ENCODE measurements around the gene PCBP3.
"Not testable (repeated sequence)": the region's sequence is repeated elsewhere in the genome, so short reads cannot be mapped to it uniquely, and the experiment has no call there.

PCBP3 gene

GRCh38 chr21:45875881-45876280, 232.4 kb downstream of the PCBP3 start:
- Histone ChIP-seq H3K4me1 (ENCODE audit: control insufficient read depth, insufficient read depth, low read length) (no peaks in the 10 kb centered on the region), H3K9me3 (ENCODE audit: control insufficient read depth, low read length) (no peaks in the 10 kb centered on the region), H3K9ac (ENCODE audit: low read length) (no peak overlapping the region), H3K36me3 (ENCODE audit: control insufficient read depth, insufficient read depth, low read length) (no peaks in the 10 kb centered on the region), H3K27me3 (ENCODE audit: control insufficient read depth, insufficient read depth, low read length) (no peaks in the 10 kb centered on the region), H3K4me3 (ENCODE audit: low read length) (no peak overlapping the region)

DNA sequence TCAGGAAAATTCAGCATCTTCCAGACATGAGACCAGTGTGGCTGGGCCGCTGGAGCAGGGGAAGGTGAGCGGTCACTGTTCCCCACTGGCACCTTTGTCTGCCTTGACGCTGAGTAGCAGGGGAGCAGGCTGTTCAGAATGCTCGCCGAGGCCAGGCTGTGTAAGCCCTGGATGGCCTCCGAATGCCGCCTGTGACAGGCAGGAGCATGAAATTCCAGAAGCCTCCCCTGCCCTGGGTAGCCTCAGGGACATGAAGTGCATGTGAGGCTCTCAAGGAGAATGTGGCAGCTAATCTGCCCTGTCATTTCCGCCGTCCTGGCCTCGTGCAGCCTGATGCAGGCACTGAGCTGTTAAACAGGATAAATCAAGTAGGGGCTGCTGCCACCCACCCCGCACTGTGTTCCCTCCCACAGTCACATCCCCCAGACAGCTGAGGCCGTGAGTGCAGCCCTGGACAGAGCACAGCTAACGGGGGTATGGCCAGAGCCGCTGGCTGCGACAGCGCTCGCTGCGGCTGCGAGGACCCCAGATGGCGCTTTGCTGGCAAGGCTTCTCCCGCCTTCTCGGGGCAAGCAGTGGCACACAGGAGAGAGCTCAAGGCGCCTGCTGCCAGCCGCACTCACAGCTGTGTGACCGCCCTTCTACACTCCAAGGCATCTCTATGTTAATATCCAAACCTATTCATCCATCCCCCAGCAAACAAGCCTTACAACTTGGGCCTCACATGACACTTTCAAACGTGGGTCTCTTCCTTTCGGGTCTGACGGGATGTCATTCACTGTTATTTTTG, 233.1 kb downstream of the PCBP3 start:
- no peaks in the 10 kb centered on the region for H3K27me3 ChIP-seq (ENCODE audit: control insufficient read depth, insufficient read depth, low read length)
- no peaks in the 10 kb centered on the region for H3K4me1 ChIP-seq (ENCODE audit: control insufficient read depth, insufficient read depth, low read length)
- no peak overlapping the region for H3K4me3 ChIP-seq (ENCODE audit: low read length)
- no peaks in the 10 kb centered on the region for H3K9me3 ChIP-seq (ENCODE audit: control insufficient read depth, low read length)
- H3K36me3 ChIP-seq (ENCODE audit: control insufficient read depth, insufficient read depth, low read length), result no peaks in the 10 kb centered on the region
- H3K9ac ChIP-seq (ENCODE audit: low read length), result no peak overlapping the region

- Histone ChIP-seq H3K36me3 (ENCODE audit: control insufficient read depth, insufficient read depth, low read length) (no peaks in the 10 kb centered on the region), H3K9me3 (ENCODE audit: control insufficient read depth, low read length) (no peaks in the 10 kb centered on the region), H3K9ac (ENCODE audit: low read length) (no peak overlapping the region), H3K4me3 (ENCODE audit: low read length) (no peak overlapping the region), H3K27me3 (ENCODE audit: control insufficient read depth, insufficient read depth, low read length) (no peaks in the 10 kb centered on the region), H3K4me1 (ENCODE audit: control insufficient read depth, insufficient read depth, low read length) (no peaks in the 10 kb centered on the region)
Measured at GRCh38 chr21:45877171-45877438, 233.6 kb downstream of the PCBP3 start.

GRCh38 chr21:45877821-45878469, 234.4 kb downstream of the PCBP3 start:
- Histone ChIP-seq H3K27me3 (ENCODE audit: control insufficient read depth, insufficient read depth, low read length) (no peaks in the 10 kb centered on the region), H3K4me1 (ENCODE audit: control insufficient read depth, insufficient read depth, low read length) (no peaks in the 10 kb centered on the region), H3K9ac (ENCODE audit: low read length) (no peak overlapping the region), H3K36me3 (ENCODE audit: control insufficient read depth, insufficient read depth, low read length) (no peaks in the 10 kb centered on the region), H3K9me3 (ENCODE audit: control insufficient read depth, low read length) (no peaks in the 10 kb centered on the region), H3K4me3 (ENCODE audit: low read length) (no peak overlapping the region)

DNA sequence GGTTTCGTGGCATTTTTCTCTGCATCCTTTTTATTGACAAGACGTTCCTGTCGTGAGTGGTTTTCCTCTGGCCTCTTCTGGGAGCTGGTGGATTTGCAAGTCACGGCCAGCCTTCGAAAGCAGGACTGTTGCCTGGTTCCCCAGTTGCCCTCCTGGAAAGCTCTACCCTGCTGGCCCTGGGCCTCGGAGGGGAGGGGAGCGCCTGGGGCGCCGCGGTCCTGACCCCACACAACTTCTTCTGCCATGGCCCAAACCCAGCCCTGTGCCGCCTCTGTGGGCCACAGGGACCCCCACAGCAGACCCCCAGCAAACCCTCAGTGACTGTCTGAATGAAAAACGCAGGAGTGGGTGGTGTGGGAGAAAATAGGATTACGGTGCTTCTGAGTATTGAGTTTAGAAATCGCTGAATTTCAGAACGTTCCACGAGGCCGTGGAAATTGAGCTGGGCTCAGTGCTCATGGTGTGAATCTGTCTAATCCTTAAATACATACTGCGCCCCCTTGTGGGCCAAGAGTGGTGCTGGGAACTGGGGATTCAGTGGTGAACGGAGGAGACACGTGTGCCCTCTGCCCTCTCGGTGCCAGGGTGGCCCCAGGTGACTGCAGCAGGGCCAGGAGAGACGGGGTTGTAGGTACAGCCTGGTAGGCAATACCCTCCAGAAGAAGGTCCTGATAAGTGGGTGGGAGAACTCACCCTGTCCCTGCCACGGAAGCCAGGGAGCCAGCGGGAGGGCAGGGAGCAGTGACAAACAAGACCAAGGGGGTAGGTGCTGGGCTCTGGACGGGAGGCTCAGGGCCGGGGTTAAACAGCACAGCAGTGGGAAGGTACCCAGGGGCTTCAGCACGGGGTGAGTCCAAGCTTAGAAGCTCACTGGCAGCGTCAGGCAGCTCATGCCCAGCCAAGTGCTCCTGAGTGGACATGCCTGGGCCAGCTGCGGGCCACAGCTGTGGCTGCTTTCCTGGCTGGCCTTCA, 236.9 kb downstream of the PCBP3 start:
- no peaks in the 10 kb centered on the region for H3K27me3 ChIP-seq (ENCODE audit: control insufficient read depth, insufficient read depth, low read length)
- no peaks in the 10 kb centered on the region for H3K9me3 ChIP-seq (ENCODE audit: control insufficient read depth, low read length)
- no peaks in the 10 kb centered on the region for H3K36me3 ChIP-seq (ENCODE audit: control insufficient read depth, insufficient read depth, low read length)
- H3K9ac ChIP-seq (ENCODE audit: low read length), result no peak overlapping the region
- H3K4me1 ChIP-seq (ENCODE audit: control insufficient read depth, insufficient read depth, low read length), result no peaks in the 10 kb centered on the region
- no peak overlapping the region for H3K4me3 ChIP-seq (ENCODE audit: low read length)

DNA sequence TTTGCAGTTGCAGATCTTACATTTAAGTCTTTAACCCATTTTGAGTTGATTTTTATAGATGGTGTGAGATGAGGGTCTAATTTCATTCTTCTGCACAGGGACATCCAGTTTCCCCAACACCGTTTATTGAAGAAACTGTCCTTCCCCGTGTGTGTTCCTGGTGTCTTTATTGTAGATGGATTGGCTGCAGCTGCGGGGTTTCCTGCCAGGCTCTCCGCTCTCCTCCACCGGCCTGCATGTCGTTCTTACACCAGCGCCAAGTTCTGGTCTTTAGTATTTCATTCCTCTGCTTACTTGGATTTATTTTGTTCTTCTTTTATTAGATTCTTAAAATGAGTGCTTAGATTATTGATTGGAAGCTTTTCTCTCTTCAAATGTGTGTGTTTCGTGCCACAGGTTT, 239.1 kb downstream of the PCBP3 start:
- Histone ChIP-seq H3K4me1 (ENCODE audit: control insufficient read depth, insufficient read depth, low read length) (no peaks in the 10 kb centered on the region), H3K27me3 (ENCODE audit: control insufficient read depth, insufficient read depth, low read length) (no peaks in the 10 kb centered on the region), H3K9ac (ENCODE audit: low read length) (no peak overlapping the region), H3K4me3 (ENCODE audit: low read length) (no peak overlapping the region), H3K9me3 (ENCODE audit: control insufficient read depth, low read length) (no peaks in the 10 kb centered on the region), H3K36me3 (ENCODE audit: control insufficient read depth, insufficient read depth, low read length) (no peaks in the 10 kb centered on the region)

DNA sequence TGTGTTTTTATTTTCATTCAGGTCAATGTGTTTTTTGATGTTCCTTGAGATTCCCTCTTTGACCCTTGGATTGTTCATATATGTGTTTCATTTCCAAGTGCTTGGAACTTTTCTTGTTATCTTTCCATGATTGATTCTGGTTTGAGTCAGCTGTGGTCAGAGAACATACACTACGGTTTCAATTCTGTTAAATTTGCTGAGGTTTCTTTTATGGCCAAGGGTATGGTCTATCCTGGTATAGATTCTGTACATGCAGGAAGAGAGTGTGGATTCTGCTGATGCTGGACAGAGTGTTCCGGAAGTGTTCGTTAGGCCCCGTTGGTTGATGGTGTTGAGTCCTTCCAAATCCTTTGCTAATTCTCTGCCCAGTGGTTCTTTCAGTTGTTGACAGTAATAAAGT, 239.6 kb downstream of the PCBP3 start:
- Histone ChIP-seq H3K36me3 (ENCODE audit: control insufficient read depth, insufficient read depth, low read length) (no peaks in the 10 kb centered on the region), H3K9me3 (ENCODE audit: control insufficient read depth, low read length) (no peaks in the 10 kb centered on the region), H3K27me3 (ENCODE audit: control insufficient read depth, insufficient read depth, low read length) (no peaks in the 10 kb centered on the region), H3K4me1 (ENCODE audit: control insufficient read depth, insufficient read depth, low read length) (no peaks in the 10 kb centered on the region), H3K4me3 (ENCODE audit: low read length) (no peak overlapping the region), H3K9ac (ENCODE audit: low read length) (no peak overlapping the region)

DNA sequence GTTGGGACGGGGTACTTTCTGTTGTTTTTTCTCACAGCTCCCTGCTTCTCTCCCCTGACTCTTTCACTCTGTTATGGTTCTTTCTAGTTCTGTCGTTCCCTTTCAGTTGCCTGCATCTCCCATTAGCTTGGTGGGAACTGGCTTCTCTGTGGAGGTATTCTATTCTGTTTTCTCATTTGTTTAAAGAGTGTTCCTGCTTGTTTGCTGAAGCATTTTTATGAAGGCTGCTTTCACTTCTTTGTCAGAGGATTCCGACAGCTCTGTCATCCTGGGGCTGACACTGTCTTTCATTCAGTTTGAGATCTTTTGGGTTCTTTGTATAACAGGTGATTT, 242.0 kb downstream of the PCBP3 start:
- no peaks in the 10 kb centered on the region for H3K27me3 ChIP-seq (ENCODE audit: control insufficient read depth, insufficient read depth, low read length)
- no peaks in the 10 kb centered on the region for H3K9me3 ChIP-seq (ENCODE audit: control insufficient read depth, low read length)
- no peak overlapping the region for H3K4me3 ChIP-seq (ENCODE audit: low read length)
- H3K9ac ChIP-seq (ENCODE audit: low read length), result no peak overlapping the region
- H3K4me1 ChIP-seq (ENCODE audit: control insufficient read depth, insufficient read depth, low read length), result no peaks in the 10 kb centered on the region
- no peaks in the 10 kb centered on the region for H3K36me3 ChIP-seq (ENCODE audit: control insufficient read depth, insufficient read depth, low read length)

DNA sequence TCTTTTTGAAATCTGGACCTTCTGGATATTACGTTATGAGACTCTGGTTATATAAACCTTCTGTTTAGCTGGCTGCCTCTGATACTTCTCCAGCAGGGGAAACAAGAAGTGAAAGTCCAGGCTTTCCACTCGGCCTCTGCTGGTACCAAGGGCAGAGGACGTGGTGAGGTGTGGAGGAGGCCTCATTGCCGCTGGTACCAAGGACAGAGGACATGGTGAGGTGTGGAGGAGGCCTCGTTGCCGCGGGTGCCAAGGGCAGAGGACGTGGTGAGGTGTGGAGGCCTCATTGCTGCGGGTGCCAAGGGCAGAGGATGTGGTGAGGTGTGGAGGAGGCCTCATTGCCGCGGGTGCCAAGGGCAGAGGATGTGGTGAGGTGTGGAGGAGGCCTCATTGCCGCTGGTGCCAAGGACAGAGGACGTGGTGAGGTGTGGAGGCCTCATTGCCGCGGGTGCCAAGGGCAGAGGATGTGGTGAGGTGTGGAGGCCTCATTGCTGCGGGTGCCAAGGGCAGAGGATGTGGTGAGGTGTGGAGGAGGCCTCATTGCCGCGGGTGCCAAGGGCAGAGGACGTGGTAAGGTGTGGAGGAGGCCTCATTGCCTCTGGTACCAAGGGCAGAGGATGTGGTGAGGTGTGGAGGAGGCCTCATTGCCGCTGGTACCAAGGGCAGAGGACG, 242.5 kb downstream of the PCBP3 start:
- H3K27me3 ChIP-seq (ENCODE audit: control insufficient read depth, insufficient read depth, low read length); H3K9ac ChIP-seq (ENCODE audit: low read length); H3K4me3 ChIP-seq (ENCODE audit: low read length); H3K36me3 ChIP-seq (ENCODE audit: control insufficient read depth, insufficient read depth, low read length); H3K9me3 ChIP-seq (ENCODE audit: control insufficient read depth, low read length); H3K4me1 ChIP-seq (ENCODE audit: control insufficient read depth, insufficient read depth, low read length): not testable (repeated sequence)

- Histone ChIP-seq H3K9me3 (ENCODE audit: control insufficient read depth, low read length) (no peaks in the 10 kb centered on the region), H3K4me1 (ENCODE audit: control insufficient read depth, insufficient read depth, low read length) (no peaks in the 10 kb centered on the region), H3K4me3 (ENCODE audit: low read length) (no peak overlapping the region), H3K9ac (ENCODE audit: low read length) (no peak overlapping the region), H3K36me3 (ENCODE audit: control insufficient read depth, insufficient read depth, low read length) (no peaks in the 10 kb centered on the region), H3K27me3 (ENCODE audit: control insufficient read depth, insufficient read depth, low read length) (no peaks in the 10 kb centered on the region)
Measured at GRCh38 chr21:45886610-45887026, 243.1 kb downstream of the PCBP3 start.

DNA sequence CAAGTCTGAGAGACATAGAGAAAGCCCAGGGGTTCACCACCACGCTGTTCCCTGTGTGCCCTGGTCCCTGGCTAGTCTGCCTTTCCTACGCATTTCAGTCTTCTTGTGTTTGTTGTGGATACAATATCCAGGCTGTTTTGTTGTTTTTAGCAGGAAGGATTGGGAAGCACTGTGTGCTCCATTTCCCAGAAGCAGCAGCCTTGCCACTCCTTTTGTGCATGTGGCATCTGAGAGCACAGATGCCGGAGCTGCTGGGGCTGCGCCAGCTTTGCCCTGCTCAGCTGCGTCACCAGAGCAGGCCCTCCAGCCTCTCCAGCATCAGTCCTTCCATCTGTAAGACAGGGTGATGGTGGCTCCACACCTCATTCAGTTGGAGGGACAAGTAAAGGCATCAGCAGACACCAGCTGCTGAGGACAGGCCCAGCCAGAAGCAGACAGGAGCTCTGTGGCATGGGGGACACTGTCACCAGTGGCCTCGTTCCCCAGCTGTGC, 243.6 kb downstream of the PCBP3 start:
- H3K9me3 ChIP-seq (ENCODE audit: control insufficient read depth, low read length), result no peaks in the 10 kb centered on the region
- no peak overlapping the region for H3K9ac ChIP-seq (ENCODE audit: low read length)
- no peaks in the 10 kb centered on the region for H3K27me3 ChIP-seq (ENCODE audit: control insufficient read depth, insufficient read depth, low read length)
- H3K36me3 ChIP-seq (ENCODE audit: control insufficient read depth, insufficient read depth, low read length), result no peaks in the 10 kb centered on the region
- H3K4me1 ChIP-seq (ENCODE audit: control insufficient read depth, insufficient read depth, low read length), result no peaks in the 10 kb centered on the region
- no peak overlapping the region for H3K4me3 ChIP-seq (ENCODE audit: low read length)
